Activated naive CD4-positive, alpha-beta T cell (primary cell): ENCODE results near the gene SERHL2.
A peak's percentile ranks its signal among the peaks of the same experiment; 100 is the strongest.
"Not testable (repeated sequence)": the region's sequence is repeated elsewhere in the genome, so short reads cannot be mapped to it uniquely, and the experiment has no call there.

Source experiments
- DNase-seq, 4 experiments: peaks; one replicate each; lab custom pipeline; 2025; lab: John Stamatoyannopoulos, UW

SERHL2 gene

GRCh38 chr22:42607641-42608040 is 53.9 kb downstream of the SERHL2 start:
- not testable (repeated sequence) for DNase-seq

- no peak for DNase-seq
These were observed 54.5 kb downstream of the SERHL2 start for GRCh38 chr22:42608136-42608822.

DNA sequence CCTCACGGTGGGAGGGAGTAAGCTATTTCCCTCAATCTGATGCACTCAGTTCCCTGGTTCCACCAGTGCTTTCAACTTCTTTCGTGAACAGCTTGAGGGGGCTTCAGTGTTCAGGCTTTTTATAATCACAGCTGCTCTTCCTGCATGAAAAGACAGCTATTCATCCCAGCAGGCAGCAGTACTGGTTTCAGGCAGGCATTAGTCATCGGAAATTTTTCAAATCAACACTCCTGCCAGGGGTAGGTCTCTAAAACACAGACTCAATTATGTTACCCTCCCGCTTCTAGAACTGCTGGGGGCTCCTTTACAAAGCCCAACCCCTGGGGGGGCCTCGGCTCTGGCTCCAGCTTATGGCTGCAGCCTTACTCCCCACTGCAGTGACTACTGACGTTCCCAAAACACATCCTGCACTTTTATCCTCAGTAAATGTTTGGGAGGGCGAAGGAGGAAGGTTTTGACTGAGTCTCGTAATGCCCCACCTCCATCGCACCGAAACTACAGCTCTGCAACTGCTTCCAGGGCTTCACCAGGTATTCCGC is 55.1 kb downstream of the SERHL2 start:
- DNase-seq, result no peak

- no peak for DNase-seq
These were observed 56.4 kb downstream of the SERHL2 start for GRCh38 chr22:42610186-42610585.

- DNase-seq, result no peak
These were observed 57.3 kb downstream of the SERHL2 start for GRCh38 chr22:42611051-42611450.

DNA sequence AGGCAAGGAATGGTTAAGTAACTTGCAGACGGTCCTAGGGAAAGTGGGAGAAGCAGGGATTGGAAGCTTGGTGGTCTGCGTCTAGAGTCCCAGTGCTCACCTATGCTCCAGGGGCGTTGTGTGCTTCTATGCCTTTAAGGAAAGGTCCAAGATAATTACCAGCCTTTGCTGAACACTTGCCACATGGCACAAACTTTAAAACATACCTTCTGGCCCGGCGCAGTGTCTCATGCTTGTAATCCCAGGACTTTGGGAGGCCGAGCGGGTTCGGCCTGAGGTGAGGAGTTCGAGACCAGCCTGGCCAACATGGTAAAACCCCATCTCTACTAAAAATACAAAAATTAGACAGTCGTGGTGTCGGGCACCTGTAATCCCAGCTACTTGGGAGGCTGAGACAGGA is 58.6 kb downstream of the SERHL2 start:
- DNase-seq, result no peak

GRCh38 chr22:42613872-42614301 is 60.1 kb downstream of the SERHL2 start:
- no peak for DNase-seq

DNA sequence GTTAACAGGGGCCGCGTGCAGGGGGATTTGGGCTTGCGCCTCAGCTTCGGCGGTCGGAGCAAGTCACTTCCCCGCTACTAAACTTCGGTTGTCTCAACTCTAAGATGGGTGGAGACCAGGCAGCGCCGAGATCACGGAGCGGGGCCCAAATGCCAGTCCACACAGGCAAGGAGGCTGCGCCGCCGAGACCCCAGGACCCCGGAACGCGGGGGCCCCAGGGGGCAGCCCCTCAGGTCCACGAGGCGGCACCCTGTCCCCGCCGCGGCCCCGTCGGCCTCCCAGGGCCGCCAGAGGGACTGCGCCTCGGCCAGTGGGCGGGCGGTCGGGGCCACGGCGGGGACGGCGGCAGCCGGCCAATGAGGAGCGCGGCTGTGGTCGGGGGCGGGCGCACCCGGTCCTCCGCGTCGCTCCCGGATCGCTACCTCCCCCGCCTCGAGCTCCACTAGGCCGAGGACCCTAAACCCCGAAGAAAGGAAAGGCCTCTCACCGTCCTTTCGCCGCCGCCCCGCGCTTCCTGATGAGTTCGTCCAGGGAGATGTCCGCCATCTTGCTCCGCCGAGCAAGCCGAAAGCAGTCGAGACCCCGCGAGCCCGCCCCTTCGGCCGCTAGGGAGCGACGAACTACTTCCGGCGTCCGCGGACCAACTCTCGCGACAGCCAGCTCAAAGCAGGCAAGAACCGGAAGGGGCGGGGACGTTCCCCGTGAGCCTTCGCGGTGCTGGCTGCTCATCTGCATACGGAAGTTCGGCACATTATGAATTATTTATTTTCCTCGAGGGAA is 60.7 kb downstream of the SERHL2 start, which contains the start of gene POLDIP3:
POLDIP3 (minus strand) TSS at position 572 of the 780 bp plus-strand sequence; CDS start at position 546, 26 bp downstream.
- DNase-seq, result peak; percentile 98 to 99 (median 98)

DNA sequence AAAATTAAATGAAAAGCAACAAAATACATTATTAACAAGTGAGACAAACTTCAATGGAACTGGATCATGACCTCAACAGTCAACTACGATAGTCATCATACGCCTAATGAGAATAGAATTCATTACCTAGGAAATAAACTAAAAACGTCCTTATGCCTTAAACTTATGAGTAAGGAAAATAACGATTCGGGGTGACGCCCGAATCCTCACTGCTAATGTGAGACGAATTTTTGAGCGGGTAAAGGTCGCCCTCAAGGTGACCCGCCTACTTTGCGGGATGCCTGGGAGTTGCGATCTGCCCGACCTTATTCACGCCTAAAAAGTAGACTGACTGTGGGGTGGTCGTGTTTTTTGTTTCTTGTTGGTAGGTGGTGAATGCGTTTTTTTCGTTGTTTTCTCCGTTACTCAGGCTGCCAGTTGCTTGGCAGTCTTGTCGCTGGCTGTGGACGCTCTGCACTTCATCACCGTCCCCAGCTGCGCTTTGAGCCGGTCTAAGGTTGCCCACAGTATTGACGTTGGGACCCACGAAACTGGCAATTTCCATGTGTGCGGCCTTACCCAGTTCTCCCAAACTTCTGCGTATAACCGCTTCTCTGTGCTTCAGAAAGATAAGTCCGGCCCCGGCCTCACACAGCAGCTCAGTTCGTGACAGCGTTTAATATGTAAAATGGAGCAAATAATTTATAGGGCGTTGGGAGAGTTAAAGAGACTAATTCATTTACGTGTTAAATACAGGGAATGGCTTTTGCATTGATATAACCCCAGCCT is 61.5 kb downstream of the SERHL2 start:
- peak; percentile 62 to 96 (median 79) for DNase-seq

DNA sequence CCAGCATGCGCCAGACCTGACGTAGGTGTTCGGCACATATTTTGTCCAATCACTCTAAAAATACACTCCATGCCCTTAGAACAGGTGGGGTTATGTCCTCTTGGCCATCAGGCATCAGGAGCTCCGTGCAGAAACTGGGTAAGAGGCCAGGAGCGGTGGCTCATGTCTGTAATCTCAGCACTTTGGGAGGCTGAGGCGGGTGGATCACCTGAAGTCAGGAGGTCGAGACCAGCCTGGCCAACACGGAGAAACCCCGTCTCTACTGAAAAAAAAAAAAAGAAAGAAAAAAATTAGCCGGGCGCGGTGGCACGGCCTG is 62.1 kb downstream of the SERHL2 start:
- DNase-seq, result not testable (repeated sequence)

- no peak for DNase-seq
These were observed 63.6 kb downstream of the SERHL2 start for GRCh38 chr22:42617155-42617983.

- no peak for DNase-seq
These were observed 65.7 kb downstream of the SERHL2 start for GRCh38 chr22:42619261-42620063.

DNA sequence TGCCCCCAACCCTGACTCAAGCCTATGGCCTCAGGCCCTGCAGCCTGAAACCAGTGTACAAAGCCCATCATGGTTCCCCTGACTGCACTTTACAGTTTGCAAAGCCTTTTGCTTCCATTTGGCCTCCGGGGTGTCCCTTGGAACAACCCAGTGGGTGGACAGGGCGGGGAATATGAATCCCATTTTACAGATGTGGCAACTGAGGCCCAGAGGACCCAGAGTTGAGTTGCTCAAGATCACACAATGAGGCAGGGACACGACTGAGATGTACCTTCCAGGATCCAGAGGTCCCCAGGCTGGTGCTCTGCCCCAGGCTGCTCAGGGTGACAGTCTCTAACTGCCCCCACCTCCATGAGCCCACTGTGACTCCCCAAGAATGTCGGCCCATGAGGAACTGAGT is 66.3 kb downstream of the SERHL2 start:
- no peak for DNase-seq

- peak in 2 of 4 experiments; percentile 11 to 48 for DNase-seq
These were observed 67.8 kb downstream of the SERHL2 start for GRCh38 chr22:42621505-42622002.

- no peak for DNase-seq
These were observed 68.4 kb downstream of the SERHL2 start for GRCh38 chr22:42622061-42622710.

DNA sequence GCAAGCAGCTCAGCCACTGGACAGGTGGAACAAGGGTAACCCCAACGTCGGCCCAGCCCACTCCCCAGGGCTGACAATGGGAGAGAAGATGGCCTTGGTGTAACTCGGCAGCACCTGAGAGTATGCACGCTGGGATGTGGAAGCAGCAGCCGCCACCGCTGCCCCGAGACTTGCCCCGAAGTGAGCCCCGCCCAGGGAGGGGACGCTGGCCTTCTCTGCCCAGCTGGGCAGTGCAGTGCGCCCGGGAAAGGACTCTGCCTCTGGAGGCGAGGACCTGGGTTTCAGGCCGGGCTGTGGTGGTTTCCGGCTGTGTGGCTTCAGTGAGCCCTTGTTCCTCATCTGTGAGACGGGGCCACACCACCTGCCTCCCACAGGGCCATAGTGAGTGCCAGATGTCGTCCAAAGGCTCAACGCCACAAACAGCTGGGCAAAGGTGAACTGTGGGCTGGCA is 69.6 kb downstream of the SERHL2 start:
- no peak for DNase-seq
